ENCODE measurements around the gene CD44.

CD44 gene

DNA sequence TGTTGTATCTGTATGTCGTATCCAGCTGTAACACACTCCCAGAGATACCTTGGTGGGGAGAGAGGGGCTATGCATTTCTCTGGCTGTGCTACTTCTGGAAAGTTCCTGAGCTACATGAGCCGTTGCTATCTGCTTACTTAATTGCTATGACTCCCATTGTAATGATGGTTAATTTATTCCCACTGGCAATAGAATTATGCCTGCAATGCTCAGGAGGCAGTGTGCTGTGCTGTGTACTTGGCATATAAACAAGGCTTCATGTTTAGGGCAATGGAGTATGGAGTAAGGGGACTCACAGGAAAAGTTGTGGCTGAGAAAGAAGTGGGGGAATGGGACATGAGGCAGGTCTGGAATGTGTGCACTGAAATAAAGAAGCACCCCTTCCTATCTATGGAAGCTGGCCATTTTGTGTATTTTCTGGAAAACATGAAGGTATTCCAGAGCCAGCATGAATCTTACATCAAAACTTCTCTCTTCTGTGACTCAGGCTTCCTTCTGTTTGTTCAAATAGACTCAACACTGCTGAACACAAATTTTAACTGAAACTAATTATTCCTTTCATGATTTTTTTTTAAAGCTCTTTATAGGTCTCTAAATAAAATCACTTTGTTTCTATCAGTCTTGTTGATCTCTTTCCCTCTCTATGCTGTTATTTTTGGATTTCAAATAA is 40.6 kb downstream of the CD44 start:
- peak; percentile 43 for DNase-seq

DNA sequence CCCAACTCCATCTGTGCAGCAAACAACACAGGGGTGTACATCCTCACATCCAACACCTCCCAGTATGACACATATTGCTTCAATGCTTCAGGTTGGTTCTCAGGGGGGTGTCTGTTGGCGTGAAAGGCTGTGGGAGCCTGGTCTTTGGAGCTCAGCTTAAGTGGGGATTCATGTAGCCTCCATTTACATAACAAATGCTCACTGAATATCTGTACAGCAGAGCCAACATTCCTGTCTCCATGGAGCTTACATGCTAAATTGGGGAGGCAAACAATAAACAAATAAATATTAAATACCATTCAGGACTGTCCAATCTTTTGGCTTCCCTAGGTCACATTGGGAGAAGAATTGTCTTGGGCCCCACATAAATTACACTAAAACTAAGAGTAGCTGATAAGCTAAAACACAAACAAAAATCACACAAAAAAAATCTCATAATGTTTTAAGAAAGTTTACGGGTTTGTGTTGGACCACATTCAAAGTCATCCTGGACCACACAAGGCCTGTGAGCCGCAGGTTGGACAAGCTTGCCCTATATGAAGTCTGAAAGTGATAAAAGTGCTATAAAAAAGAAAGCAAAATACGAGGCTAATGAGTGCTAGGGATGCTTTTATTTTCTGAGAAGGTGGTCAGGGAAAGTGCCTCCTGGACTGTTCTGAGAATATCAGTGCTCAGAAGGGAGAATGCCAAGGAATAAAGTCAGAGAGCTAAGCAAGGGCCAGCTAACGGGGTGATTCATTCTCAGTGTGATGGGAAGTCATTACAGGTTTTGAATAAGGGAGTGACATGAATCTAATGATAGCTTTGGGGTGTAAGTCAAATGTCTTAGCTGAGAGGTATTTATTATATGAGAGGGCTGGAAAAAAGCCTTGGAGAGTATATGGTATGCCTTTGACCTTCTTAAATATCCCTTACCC is 41.6 kb downstream of the CD44 start:
- no peak for DNase-seq

DNA sequence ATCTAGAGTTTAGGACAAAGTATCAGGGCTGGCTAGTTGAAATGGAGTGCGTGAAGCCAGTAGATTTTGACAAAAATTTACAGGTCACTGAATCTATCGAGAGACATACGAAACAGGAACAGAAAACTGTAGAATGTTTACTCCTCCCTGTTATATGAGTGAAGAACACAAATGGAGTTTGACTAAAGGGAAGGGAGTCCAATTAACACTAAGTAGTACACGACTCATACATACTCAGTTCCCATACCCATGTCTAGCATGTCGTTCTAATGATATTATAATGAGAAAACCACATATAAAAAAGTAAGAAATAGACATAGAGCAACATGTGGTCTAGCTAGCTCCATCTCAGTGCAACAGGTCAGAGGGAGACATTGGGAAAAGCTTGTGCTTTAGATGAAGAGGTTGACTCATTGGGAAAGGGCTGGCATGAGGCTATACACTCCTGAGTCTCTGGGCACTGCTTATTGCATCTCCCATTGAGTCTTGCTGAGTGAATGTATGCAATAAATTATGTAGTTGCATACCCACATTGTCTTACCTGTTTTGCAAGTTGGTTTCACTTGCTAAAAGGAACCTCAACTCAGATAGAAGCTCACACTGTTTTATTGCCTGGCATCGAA is 43.5 kb downstream of the CD44 start:
- no peak for DNase-seq

- no peak for DNase-seq
Measured at GRCh38 chr11:35183326-35183925, 44.5 kb downstream of the CD44 start.

GRCh38 chr11:35185696-35186095 is 46.7 kb downstream of the CD44 start:
- DNase-seq = no peak

GRCh38 chr11:35187996-35188395 is 49.0 kb downstream of the CD44 start:
- DNase-seq = no peak

GRCh38 chr11:35190804-35191348 is 51.9 kb downstream of the CD44 start:
- DNase-seq = no peak

DNA sequence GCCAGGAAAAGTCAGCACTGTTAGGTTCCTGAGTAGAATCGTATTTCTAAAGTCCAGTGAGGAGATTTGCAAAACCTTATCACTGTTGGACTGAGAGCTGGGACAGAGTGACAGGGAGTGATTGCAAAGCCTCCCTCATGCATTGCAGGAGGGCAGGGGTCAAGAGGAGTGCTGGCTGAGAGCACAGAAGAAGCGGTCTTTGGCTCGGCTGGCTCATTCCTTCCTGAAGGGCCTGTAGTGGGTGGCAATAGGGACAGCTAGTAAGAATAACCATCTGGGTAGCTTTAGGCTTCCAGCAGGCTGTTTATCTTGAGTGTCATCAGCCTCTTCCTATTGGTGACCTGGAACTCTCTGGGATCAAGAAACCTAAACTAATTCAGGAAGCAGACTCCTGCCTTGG is 53.4 kb downstream of the CD44 start:
- DNase-seq = no peak

GRCh38 chr11:35193767-35194166 is 54.8 kb downstream of the CD44 start:
- no peak for DNase-seq

- no peak for DNase-seq
Measured at GRCh38 chr11:35197292-35197691, 58.3 kb downstream of the CD44 start.

DNA sequence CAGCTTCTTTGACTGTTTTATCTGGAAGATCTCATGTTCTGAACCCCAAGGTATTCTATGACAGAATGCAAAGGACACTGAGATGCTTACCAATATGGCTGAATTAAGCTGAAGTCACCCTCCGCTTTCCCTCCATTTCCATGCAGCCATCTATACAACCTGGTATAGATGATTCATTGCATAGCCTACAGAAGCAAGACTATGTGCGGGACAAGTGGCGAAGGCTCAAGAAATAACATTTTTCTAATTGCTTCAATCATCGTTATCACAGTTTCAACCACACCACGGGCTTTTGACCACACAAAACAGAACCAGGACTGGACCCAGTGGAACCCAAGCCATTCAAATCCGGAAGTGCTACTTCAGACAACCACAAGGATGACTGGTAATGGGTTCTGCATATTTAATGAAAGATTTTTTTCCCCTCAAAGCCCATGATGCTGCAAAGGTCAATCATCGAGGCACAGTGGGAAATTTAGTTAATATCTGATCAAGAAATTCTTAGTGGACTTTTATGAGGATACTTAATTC is 61.9 kb downstream of the CD44 start:
- DNase-seq = no peak

DNA sequence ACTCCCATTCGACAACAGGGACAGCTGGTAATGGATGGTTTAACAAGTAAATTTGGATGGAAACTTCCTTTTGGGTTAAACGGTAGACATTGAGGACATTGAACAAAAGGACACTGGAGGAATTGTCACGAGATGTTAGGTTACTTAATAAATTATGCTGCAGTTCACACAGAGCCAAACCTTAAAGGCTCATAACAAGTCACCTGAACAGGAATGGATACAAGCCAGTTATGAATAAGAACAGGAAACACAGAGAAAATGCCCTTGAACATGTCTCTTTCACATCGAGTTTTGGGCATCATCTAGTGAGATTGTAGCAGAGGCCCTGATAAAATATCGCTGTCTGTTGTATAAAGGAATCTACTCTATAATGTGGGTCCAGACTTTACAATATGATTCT is 65.6 kb downstream of the CD44 start:
- DNase-seq = no peak

- DNase-seq = no peak
Measured at GRCh38 chr11:35206616-35207015, 67.6 kb downstream of the CD44 start.

DNA sequence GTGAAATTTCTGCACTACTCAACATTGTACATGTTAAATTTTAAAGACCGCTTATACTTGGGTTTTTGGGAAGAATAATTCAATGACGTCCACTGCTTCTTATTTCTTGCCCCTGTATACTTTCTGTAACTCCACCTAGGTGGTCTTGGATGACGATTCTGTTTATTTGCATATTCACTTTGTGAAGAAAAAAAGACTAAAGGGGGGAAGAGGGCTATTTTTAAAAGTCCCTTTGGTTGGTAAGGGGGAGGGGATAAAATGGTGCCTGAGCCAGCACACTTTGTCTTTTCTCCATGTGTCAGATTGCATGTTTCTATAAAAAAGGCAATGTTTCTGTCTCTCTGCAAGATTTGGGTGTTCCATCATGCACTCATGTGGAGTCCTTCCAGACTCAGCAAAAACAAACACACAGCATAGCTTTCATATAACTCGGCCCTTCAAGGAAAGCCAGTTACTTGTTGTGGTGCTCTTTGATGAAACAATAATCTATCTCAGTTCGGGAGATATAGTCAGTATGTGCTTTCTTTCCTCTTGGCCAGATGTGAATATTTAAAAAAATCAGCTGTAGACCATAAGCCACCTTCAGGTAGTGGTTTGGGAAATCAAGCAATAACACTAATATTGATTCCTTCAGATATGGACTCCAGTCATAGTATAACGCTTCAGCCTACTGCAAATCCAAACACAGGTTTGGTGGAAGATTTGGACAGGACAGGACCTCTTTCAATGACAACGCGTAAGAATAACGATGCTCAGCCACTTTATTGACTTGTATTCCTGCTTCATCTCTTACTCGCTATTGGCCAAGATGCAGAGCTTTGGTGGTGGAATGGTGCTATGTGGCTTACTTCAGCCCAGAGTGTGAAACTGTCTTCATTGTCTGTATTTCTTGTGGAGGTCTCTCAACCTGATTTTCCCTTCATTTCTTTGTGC is 68.8 kb downstream of the CD44 start:
- no peak for DNase-seq

- no peak for DNase-seq
Measured at GRCh38 chr11:35208795-35209194, 69.8 kb downstream of the CD44 start.

DNA sequence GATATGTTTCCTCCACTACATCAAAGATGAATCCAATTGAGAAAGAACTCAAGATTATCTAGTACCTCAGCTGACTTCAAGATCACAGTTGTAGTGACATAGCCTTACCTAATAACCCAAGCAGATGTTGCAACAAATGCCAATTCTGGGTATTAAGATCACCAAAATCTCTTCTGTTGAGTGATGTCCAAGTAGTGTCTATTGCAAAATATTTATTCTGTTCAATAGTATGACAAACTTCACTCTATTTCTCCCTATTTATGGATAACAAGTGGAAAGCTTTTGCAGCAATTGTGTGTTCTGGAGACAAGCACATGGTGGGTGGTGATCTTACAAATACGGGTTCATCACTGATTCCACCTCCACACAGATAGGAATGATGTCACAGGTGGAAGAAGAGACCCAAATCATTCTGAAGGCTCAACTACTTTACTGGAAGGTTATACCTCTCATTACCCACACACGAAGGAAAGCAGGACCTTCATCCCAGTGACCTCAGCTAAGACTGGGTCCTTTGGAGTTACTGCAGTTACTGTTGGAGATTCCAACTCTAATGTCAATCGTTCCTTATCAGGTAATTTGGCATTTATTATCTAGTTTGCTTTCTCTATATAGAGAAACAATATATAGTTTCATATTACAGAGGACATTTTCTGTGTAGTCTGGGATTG is 72.0 kb downstream of the CD44 start:
- DNase-seq = no peak

- DNase-seq = no peak
Measured at GRCh38 chr11:35211952-35212351, 73.0 kb downstream of the CD44 start.

DNA sequence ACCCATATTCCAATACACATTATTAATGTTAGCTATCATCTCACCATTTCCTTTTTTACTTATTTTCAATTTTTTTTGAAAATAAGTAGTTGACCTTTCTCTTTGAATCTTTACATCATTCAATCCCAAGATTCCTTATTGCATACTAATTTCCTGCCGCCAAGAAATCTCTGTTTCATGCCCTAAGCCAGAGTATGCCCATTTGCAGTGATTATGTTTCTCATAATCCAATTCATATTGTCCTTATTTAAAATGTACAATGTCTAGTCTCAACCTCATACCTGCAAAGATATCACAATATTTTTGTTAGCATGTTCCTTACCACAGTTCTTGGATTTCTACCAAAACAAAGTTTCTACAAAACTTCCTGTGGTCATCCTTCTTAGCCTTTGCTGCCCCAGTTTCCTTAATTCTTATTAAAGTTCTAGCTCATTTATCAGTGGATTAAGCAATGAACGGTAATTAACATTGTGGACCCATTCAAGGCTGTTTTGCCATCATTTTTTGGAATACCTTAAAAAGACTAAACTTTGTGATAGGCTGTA is 75.3 kb downstream of the CD44 start:
- no peak for DNase-seq

- no peak for DNase-seq
Measured at GRCh38 chr11:35214792-35215193, 75.8 kb downstream of the CD44 start.

DNA sequence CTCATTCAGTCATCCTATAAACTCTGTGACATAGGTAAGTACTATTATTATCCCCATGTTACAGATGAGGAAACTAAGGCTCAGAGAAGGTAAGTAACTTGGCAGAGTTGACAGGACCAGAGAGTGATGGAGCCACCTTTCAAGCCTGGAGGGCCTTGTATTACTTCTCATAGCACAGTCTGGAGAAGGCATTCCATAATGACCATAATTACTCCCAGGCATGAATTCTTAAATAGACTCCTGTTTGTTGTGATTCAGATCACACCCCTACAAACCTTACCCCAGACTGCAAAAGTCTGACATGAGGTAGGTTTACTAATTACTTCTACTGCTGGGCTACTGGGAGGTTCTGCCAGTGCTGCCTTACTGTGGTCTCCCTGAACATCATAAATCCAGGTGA is 77.0 kb downstream of the CD44 start:
- peak; percentile 57 for DNase-seq

All from NCI-H69 (cell line).